ENCODE results near the gene MAML3. TPM values are rescaled to one million over a fixed set of nuclear protein-coding genes. Genes with fewer than 3 reads are reported as not detected.

The MAML3 gene
- total and polyA plus RNA-seq, 2 of the 13 experiments (the other 11 are each of a cell fraction or from before 2014, with no cell fraction given): 0.05 to 0.13 TPM

- TF ChIP-seq, protein P1, sequence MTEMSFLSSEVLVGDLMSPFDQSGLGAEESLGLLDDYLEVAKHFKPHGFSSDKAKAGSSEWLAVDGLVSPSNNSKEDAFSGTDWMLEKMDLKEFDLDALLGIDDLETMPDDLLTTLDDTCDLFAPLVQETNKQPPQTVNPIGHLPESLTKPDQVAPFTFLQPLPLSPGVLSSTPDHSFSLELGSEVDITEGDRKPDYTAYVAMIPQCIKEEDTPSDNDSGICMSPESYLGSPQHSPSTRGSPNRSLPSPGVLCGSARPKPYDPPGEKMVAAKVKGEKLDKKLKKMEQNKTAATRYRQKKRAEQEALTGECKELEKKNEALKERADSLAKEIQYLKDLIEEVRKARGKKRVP (CRISPR knock-in tag; IDR thresholded peaks at IDR 0.05): no peak
Measured at GRCh38 chr4:140097572-140097971, 56.4 kb downstream of the MAML3 start (continued).

- no TSS peak for BruUV-seq (replicated peaks)
- H3K4me1 ChIP-seq (ENCODE audit: insufficient read depth, low read length): no peaks in the 10 kb centered on the region
- DNase-seq (ENCODE audit: low spot score) (no peak), ATAC-seq (no peak), FAIRE-seq (no peak)
- TF ChIP-seq MEF2D (CRISPR knock-in tag; IDR thresholded peaks at IDR 0.05) (no peak), ZNF713 (CRISPR knock-in tag; IDR thresholded peaks at IDR 0.05) (no peak)
- TF ChIP-seq, protein P2, sequence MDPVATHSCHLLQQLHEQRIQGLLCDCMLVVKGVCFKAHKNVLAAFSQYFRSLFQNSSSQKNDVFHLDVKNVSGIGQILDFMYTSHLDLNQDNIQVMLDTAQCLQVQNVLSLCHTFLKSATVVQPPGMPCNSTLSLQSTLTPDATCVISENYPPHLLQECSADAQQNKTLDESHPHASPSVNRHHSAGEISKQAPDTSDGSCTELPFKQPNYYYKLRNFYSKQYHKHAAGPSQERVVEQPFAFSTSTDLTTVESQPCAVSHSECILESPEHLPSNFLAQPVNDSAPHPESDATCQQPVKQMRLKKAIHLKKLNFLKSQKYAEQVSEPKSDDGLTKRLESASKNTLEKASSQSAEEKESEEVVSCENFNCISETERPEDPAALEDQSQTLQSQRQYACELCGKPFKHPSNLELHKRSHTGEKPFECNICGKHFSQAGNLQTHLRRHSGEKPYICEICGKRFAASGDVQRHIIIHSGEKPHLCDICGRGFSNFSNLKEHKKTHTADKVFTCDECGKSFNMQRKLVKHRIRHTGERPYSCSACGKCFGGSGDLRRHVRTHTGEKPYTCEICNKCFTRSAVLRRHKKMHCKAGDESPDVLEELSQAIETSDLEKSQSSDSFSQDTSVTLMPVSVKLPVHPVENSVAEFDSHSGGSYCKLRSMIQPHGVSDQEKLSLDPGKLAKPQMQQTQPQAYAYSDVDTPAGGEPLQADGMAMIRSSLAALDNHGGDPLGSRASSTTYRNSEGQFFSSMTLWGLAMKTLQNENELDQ (CRISPR knock-in tag; IDR thresholded peaks at IDR 0.05; ENCODE audit: borderline replicate concordance): no peak
- H3K27ac ChIP-seq (ENCODE audit: extremely low read length, insufficient read depth, low read length): no peak overlapping the region
- H2AFZ ChIP-seq (ENCODE audit: low read length): no peak overlapping the region
- no peak overlapping the region for H3K4me3 ChIP-seq (replicated peaks in 1 of 3; ENCODE audit: insufficient read depth in 1 of 3, low read depth in 2 of 3, low read length in 3 of 3)
- no peak overlapping the region for H3K4me2 ChIP-seq (ENCODE audit: low read depth, low read length)
- ChIA-PET POLR2A (no interaction called here), CTCF (ENCODE audit: low intra/inter-chr PET ratio, low total read pairs) (no interaction called here)
- no peaks in the 10 kb centered on the region for H4K20me1 ChIP-seq (ENCODE audit: insufficient read depth, low read length)
- H3K36me3 ChIP-seq (replicated peaks in 1 of 2; ENCODE audit: control insufficient read depth in 1 of 2, insufficient read depth in 2 of 2, low read length in 2 of 2): no peaks in the 10 kb centered on the region
- intact Hi-C loops (cut with micrococcal nuclease; ENCODE audit: unreplicated experiment) (no loop called here), in situ Hi-C loops (cut with HindIII; ENCODE audit: extremely low pct_ligation_motif_present, low pct_unique_long_range_greater_than_20kb) (no loop called here)
- WGBS (ENCODE audit: low lambda C conversion rate): 40% methylated on average over 2 of the region's 2 CpGs
- H3K27me3 ChIP-seq (ENCODE audit: control insufficient read depth in 1 of 2, insufficient read depth in 2 of 2, low read length in 2 of 2): no peaks in the 10 kb centered on the region
- H3K9ac ChIP-seq (ENCODE audit: insufficient read depth, low read depth, low read length): no peak overlapping the region
- H3K9me3 ChIP-seq (ENCODE audit: low read length): no peaks in the 10 kb centered on the region
- H3K79me2 ChIP-seq (ENCODE audit: insufficient read depth, low read length): no peaks in the 10 kb centered on the region
Measured at GRCh38 chr4:140096921-140097320, 57.1 kb downstream of the MAML3 start.

Measured in HepG2 (cell line).